Natural killer cell (primary cell): Measurements from ENCODE around the gene C2. TPM values are rescaled to one million over a fixed set of nuclear protein-coding genes. Genes with fewer than 3 reads are reported as not detected.

Source experiments
- ATAC-seq, 3 donors: fragments of 150-1000 bp in 2 of 3; fragments of 200-7000 bp in 1 of 3; cut with Tn5 transposase; 1 replicate in 1 of 3; 2 replicates in 2 of 3; pipeline ENCODE4 v1.10.0; 2021; ENCODE audit warnings: mild to moderate bottlenecking in 2 of 3, moderate library complexity in 2 of 3
- DNase-seq, 2 donors: peaks; one replicate each; pipeline versions ENCODE4 v3.0.0 to v3.0.0-alpha.2; 2013 to 2021; ENCODE audit warnings: mixed read lengths in 1 of 2
- H3K27ac ChIP-seq: one replicate; pipeline ENCODE4 v1.5.1; 2013; ENCODE audit warnings: mild to moderate bottlenecking, low read length
- H3K27me3 ChIP-seq: one replicate; pipeline ENCODE4 v1.6.1; 2013; ENCODE audit warnings: low read length; ENCODE audit not compliant: control insufficient read depth, insufficient read depth
- H3K36me3 ChIP-seq: one replicate; pipeline ENCODE4 v1.6.1; 2013; ENCODE audit warnings: low read length; ENCODE audit not compliant: control insufficient read depth, insufficient read depth
- H3K4me1 ChIP-seq: one replicate; pipeline ENCODE4 v1.6.1; 2013; ENCODE audit warnings: low read length; ENCODE audit not compliant: control insufficient read depth, insufficient read depth
- H3K4me3 ChIP-seq: one replicate; pipeline ENCODE4 v1.5.1; 2013; ENCODE audit warnings: low read length
- H3K9me3 ChIP-seq: one replicate; pipeline ENCODE4 v1.6.1; 2013; ENCODE audit warnings: low read length; ENCODE audit not compliant: control insufficient read depth, insufficient read depth
- H3K27ac Mint-ChIP-seq, 2 donors: one replicate each; pipeline ENCODE4 v1.8.0; 2022; ENCODE audit warnings: mild to moderate bottlenecking in 2 of 2, mixed read lengths in 2 of 2, moderate library complexity in 1 of 2
- H3K27me3 Mint-ChIP-seq, 2 donors: one replicate each; pipeline ENCODE4 v1.8.0; 2022; ENCODE audit warnings: low read depth in 2 of 2, mixed read lengths in 2 of 2
- H3K36me3 Mint-ChIP-seq: one replicate; pipeline ENCODE4 v1.8.0; 2022; ENCODE audit warnings: mixed read lengths
- H3K4me1 Mint-ChIP-seq, 2 donors: one replicate each; pipeline ENCODE4 v1.8.0; 2022; ENCODE audit warnings: mixed read lengths in 2 of 2
- H3K4me3 Mint-ChIP-seq: one replicate; pipeline ENCODE4 v1.8.0; 2022; ENCODE audit warnings: mild to moderate bottlenecking, moderate library complexity, mixed read lengths
- H3K9me3 Mint-ChIP-seq, 2 donors: one replicate each; pipeline ENCODE4 v1.8.0; 2022; ENCODE audit warnings: mixed read lengths in 2 of 2
- WGBS: methylation state at CpG from one replicate; pipeline ENCODE4 v1.1.7; 2013; ENCODE audit warnings: missing lambda C conversion rate; ENCODE audit not compliant: insufficient coverage; 5-methylcytosine and 5-hydroxymethylcytosine counted together
- intact Hi-C: fragments of 100-400 bp; cut with micrococcal nuclease; formaldehyde crosslinking; loops from one replicate; pipeline ENCODE4 v1.14.2; 2022
- total RNA-seq, 4 donors: library from RNA; stranded (reverse); fragments of 120-200 nt in 1 of 4; gene quantifications; one replicate each; pipeline versions ENCODE4 v1.2.3 to v1.2.4, GENCODE V29; 2013 to 2022
- TF ChIP-seq, protein P1 (sequence below): fragments of 200-600 bp; IDR thresholded peaks from one replicate; pipeline ENCODE4 v1.8.0; 2022; ENCODE audit warnings: antibody characterized with exemption

The C2 gene
- total RNA-seq, 3 donors from 2014 or later (not counting 1 experiment from before 2014, with no cell fraction given) = 0.55 to 1.3 (median 1.0) TPM

DNA sequence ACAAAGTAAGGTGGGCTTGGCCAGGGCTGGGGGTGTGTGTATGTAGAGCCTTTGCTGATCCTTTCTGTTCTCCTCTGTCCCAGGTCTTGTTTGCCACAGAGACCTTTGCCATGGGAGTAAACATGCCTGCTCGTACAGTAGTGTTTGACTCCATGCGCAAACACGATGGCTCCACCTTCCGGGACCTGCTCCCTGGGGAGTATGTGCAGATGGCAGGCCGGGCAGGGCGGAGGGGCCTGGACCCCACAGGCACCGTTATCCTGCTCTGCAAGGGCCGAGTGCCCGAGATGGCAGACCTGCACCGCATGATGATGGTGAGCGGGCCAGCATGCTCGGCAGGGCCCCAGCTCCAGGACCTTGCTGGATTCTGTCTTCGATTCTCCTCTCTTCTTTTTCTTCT lies 38.2 kb downstream of the C2 start:
- intact Hi-C loops = no loop called here
- Histone ChIP-seq H3K9me3 (no peaks in the 10 kb centered on the region), H3K4me1 (peaks cover 4% of the 10 kb centered on the region), H3K4me3 (no peak overlapping the region), H3K36me3 (peaks cover 95% of the 10 kb centered on the region), H3K27ac (no peak overlapping the region), H3K27me3 (no peaks in the 10 kb centered on the region)
- WGBS = 97% methylated on average over 13 of the region's 13 CpGs
- TF ChIP-seq, protein P1, sequence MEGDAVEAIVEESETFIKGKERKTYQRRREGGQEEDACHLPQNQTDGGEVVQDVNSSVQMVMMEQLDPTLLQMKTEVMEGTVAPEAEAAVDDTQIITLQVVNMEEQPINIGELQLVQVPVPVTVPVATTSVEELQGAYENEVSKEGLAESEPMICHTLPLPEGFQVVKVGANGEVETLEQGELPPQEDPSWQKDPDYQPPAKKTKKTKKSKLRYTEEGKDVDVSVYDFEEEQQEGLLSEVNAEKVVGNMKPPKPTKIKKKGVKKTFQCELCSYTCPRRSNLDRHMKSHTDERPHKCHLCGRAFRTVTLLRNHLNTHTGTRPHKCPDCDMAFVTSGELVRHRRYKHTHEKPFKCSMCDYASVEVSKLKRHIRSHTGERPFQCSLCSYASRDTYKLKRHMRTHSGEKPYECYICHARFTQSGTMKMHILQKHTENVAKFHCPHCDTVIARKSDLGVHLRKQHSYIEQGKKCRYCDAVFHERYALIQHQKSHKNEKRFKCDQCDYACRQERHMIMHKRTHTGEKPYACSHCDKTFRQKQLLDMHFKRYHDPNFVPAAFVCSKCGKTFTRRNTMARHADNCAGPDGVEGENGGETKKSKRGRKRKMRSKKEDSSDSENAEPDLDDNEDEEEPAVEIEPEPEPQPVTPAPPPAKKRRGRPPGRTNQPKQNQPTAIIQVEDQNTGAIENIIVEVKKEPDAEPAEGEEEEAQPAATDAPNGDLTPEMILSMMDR = no peak
- Mint-ChIP-seq H3K4me3 (no peak overlapping the region), H3K4me1 (peaks cover 14 to 24% of the 10 kb centered on the region in 2 donors), H3K27ac (no peak overlapping the region), H3K36me3 (peaks cover 7% of the 10 kb centered on the region), H3K27me3 (no peaks in the 10 kb centered on the region), H3K9me3 (no peaks in the 10 kb centered on the region)
- no peak for ATAC-seq
- DNase-seq = no peak

DNA sequence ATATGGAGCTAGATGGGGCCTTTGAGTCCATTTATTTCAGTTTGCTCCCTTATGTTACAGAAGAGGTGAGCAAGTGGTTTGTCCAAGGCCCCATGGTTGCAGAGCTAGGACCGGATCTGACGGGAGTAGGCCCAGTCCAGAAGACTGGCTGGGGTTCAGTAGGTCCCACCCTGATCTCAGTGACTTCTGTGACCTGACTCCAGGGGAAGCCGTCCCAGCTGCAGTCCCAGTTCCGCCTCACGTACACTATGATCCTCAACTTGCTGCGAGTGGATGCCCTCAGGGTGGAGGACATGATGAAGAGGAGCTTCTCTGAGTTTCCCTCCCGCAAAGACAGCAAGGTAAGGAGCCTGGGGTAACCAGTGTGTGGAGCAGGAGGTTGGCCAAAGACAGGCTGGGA lies 39.0 kb downstream of the C2 start:
- intact Hi-C loops = no loop called here
- Mint-ChIP-seq H3K4me1 (peaks cover 14 to 24% of the 10 kb centered on the region in 2 donors), H3K9me3 (no peaks in the 10 kb centered on the region), H3K36me3 (peaks cover 7% of the 10 kb centered on the region), H3K27me3 (no peaks in the 10 kb centered on the region), H3K4me3 (no peak overlapping the region), H3K27ac (peak overlapping the region; percentile 5 to 76)
- Histone ChIP-seq H3K4me1 (peaks cover 12% of the 10 kb centered on the region), H3K36me3 (peaks cover 88% of the 10 kb centered on the region), H3K4me3 (no peak overlapping the region), H3K9me3 (no peaks in the 10 kb centered on the region), H3K27me3 (no peaks in the 10 kb centered on the region), H3K27ac (no peak overlapping the region)
- TF ChIP-seq, protein P1 = no peak
- ATAC-seq (no peak), DNase-seq (no peak)
- WGBS = 93% methylated on average over 7 of the region's 7 CpGs

DNA sequence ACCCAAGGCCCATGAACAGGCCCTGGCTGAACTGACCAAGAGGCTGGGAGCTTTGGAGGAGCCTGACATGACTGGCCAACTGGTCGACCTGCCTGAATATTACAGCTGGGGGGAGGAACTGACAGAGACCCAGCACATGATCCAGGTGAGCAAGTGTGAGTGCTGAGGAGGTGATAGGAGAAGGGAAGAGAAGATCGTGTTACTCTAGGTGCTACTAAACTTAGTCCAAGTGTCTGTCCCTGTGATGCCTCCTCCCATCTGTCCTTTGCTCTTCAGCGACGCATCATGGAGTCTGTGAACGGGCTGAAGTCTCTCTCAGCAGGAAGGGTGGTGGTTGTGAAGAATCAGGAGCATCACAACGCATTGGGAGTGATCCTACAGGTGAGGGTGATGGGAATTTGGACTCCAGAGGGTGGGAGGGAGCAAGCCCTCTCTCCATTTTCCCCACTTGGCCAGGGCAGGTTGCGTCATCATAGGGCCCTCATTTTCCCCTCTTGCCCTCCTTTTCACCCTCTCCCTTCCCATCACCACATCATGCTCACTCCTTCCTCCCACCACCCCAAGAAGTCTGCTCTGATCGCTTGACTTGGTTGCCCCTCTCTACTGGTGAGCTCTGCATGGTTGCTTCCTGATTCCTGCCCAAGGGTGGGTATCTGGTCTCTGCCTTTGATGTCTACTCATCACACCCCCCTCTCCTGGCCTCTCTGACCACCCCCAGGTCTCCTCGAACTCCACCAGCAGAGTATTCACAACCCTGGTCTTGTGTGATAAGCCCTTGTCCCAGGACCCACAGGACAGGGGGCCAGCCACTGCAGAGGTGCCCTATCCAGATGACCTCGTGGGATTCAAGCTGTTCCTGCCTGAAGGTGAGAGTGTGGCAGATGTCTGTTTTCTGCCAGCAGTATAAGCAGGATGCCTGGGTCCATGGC lies 39.7 kb downstream of the C2 start:
- no peaks in the 10 kb centered on the region for H3K27me3 Mint-ChIP-seq
- Histone ChIP-seq H3K4me1 (peaks cover 15% of the 10 kb centered on the region), H3K36me3 (peaks cover 80% of the 10 kb centered on the region), H3K27me3 (no peaks in the 10 kb centered on the region), H3K27ac (no peak overlapping the region), H3K4me3 (no peak overlapping the region), H3K9me3 (no peaks in the 10 kb centered on the region)
- peaks cover 7 to 25% of the 10 kb centered on the region in 2 donors for H3K4me1 Mint-ChIP-seq
- DNase-seq = no peak
- no peak overlapping the region for H3K4me3 Mint-ChIP-seq
- H3K36me3 Mint-ChIP-seq = peaks cover 7% of the 10 kb centered on the region
- H3K27ac Mint-ChIP-seq = peak overlapping the region in 1 of 2 donors; percentile 76
- no peaks in the 10 kb centered on the region for H3K9me3 Mint-ChIP-seq
- TF ChIP-seq, protein P1 = no peak
- 94% methylated on average over 10 of the region's 10 CpGs for WGBS
- ATAC-seq = no peak
- intact Hi-C loops = no loop called here
